Panc1 (cell line): Measurements from ENCODE around the gene CAST. TPM values are rescaled to one million over a fixed set of nuclear protein-coding genes. Genes with fewer than 3 reads are reported as not detected.

Source experiments
- ATAC-seq: fragments of 200-7000 bp; cut with Tn5 transposase; 2 replicates; pipeline ENCODE4 v1.9.1; 2020; ENCODE audit warnings: mild to moderate bottlenecking, moderate library complexity
- BruUV-seq: library from RNA; stranded (reverse); fragments of 400-500 nt; replicated peaks from 2 replicates; lab custom pipeline; 2021; lab: Mats Ljungman, UMichigan
- CTCF ChIA-PET: fragments of 300-600 bp; sonication (Branson Sonifier 250); formaldehyde crosslinking; loops from one replicate; lab custom pipeline; 2022; ENCODE audit warnings: antibody characterized with exemption; lab: Charles Lee
- POLR2A ChIA-PET: fragments of 300-600 bp; sonication (Branson Sonifier 250); formaldehyde crosslinking; loops from one replicate; lab custom pipeline; 2022; ENCODE audit warnings: antibody characterized with exemption; lab: Charles Lee
- DNase-seq: peaks from one replicate; pipeline ENCODE4 v3.0.0-alpha.2; 2010; ENCODE audit warnings: low read depth, low spot score
- H3K27ac ChIP-seq: 2 replicates; pipeline ENCODE4 v1.5.1; 2011; ENCODE audit warnings: mild to moderate bottlenecking, low read length, inconsistent platforms
- H3K27me3 ChIP-seq: fragments of 200-500 bp; sonication (Bioruptor generic); 2 replicates; pipeline ENCODE4 v1.6.0; 2014; ENCODE audit warnings: low read length, inconsistent platforms; ENCODE audit not compliant: control insufficient read depth, insufficient read depth
- H3K36me3 ChIP-seq: fragments of 200-500 bp; sonication (Bioruptor generic); 2 replicates; pipeline ENCODE4 v1.5.1; 2014; ENCODE audit warnings: inconsistent platforms, mild to moderate bottlenecking, low read length, moderate library complexity; ENCODE audit not compliant: control insufficient read depth, insufficient read depth
- H3K4me1 ChIP-seq: 2 replicates; pipeline ENCODE4 v1.5.1; 2011; ENCODE audit warnings: inconsistent platforms, mild to moderate bottlenecking, low read length, moderate library complexity; ENCODE audit not compliant: control insufficient read depth, insufficient read depth
- H3K4me3 ChIP-seq, 2 experiments: 2 replicates each; pipeline ENCODE4 v1.5.1; 2011 to 2012; ENCODE audit warnings: low read depth in 2 of 2, low read length in 2 of 2, mild to moderate bottlenecking in 2 of 2, inconsistent platforms in 1 of 2, moderate library complexity in 1 of 2
- H3K9me3 ChIP-seq: fragments of 200-500 bp; sonication (Bioruptor generic); 2 replicates; pipeline ENCODE4 v1.5.1; 2014; ENCODE audit warnings: low read depth, mild to moderate bottlenecking, inconsistent platforms, low read length, moderate library complexity; ENCODE audit not compliant: control insufficient read depth, insufficient read depth
- POLR2AphosphoS5 ChIP-seq: IDR thresholded peaks from 2 replicates; pipeline ENCODE4 v1.6.1; 2012; ENCODE audit warnings: mild to moderate bottlenecking, low read depth, low read length, moderate library complexity
- SIN3A ChIP-seq: IDR thresholded peaks from 2 replicates; pipeline ENCODE4 v1.6.1; 2012; ENCODE audit warnings: low read depth, mild to moderate bottlenecking, low read length, moderate library complexity, borderline replicate concordance; ENCODE audit not compliant: insufficient read depth
- TCF7L2 ChIP-seq: IDR thresholded peaks from 2 replicates; pipeline ENCODE4 v1.6.1; 2011; ENCODE audit warnings: mild to moderate bottlenecking, low read depth, low read length, inconsistent platforms
- in situ Hi-C: cut with HindIII; loops from 2 replicates; pipeline ENCODE4 v1.10.0; 2016; ENCODE audit warnings: low sequenced_read_pairs, low pct_unique_long_range_greater_than_20kb
- intact Hi-C: fragments of 100-400 bp; cut with micrococcal nuclease; formaldehyde crosslinking; loops from one replicate; pipeline ENCODE4 v1.10.0; 2022; ENCODE audit not compliant: unreplicated experiment
- total RNA-seq: library from RNA; stranded (reverse); gene quantifications from one replicate; pipeline ENCODE4 v1.2.1, GENCODE V29; 2021; ENCODE audit not compliant: unreplicated experiment
- TF ChIP-seq, protein P1 (sequence below), 2 experiments: IDR thresholded peaks; 2 replicates each; pipeline ENCODE4 v1.6.1; 2011 to 2012; ENCODE audit warnings: low read depth in 2 of 2, control low read depth in 1 of 2, low read length in 1 of 2, mild to moderate bottlenecking in 1 of 2, moderate library complexity in 1 of 2; ENCODE audit not compliant: insufficient read depth in 1 of 2
- TF ChIP-seq, protein P2 (sequence below): fragments of 450-650 bp; IDR thresholded peaks from 2 replicates; pipeline ENCODE4 v1.5.1; 2017; ENCODE audit warnings: mild to moderate bottlenecking

CAST gene
- total RNA-seq, 1 experiment from 2014 or later, result 212 TPM

DNA sequence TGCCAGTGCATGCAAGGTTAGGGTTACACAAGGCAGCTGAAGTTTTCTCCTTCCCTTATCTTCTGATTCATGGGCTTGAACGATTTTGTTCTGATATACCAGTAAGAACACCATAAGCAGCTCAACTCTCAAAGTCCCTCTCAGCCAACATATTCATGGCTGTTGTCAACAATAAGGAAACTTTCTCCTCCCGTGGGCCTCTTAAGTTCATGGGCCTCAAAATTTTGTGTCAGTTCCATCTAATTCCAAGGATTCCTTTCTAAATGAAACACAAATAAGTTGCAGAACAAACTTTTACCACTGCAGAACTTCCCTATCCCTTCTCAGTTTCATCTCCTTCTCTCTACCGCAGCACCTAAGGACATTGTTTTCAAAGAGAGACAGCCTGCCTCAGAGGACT is 23.6 kb upstream of the CAST start:
- TF ChIP-seq, protein P1, sequence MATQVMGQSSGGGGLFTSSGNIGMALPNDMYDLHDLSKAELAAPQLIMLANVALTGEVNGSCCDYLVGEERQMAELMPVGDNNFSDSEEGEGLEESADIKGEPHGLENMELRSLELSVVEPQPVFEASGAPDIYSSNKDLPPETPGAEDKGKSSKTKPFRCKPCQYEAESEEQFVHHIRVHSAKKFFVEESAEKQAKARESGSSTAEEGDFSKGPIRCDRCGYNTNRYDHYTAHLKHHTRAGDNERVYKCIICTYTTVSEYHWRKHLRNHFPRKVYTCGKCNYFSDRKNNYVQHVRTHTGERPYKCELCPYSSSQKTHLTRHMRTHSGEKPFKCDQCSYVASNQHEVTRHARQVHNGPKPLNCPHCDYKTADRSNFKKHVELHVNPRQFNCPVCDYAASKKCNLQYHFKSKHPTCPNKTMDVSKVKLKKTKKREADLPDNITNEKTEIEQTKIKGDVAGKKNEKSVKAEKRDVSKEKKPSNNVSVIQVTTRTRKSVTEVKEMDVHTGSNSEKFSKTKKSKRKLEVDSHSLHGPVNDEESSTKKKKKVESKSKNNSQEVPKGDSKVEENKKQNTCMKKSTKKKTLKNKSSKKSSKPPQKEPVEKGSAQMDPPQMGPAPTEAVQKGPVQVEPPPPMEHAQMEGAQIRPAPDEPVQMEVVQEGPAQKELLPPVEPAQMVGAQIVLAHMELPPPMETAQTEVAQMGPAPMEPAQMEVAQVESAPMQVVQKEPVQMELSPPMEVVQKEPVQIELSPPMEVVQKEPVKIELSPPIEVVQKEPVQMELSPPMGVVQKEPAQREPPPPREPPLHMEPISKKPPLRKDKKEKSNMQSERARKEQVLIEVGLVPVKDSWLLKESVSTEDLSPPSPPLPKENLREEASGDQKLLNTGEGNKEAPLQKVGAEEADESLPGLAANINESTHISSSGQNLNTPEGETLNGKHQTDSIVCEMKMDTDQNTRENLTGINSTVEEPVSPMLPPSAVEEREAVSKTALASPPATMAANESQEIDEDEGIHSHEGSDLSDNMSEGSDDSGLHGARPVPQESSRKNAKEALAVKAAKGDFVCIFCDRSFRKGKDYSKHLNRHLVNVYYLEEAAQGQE (IDR thresholded peaks at IDR 0.05; ENCODE audit: insufficient read depth in 1 of 2, low read depth in 2 of 2, low read length in 1 of 2), result no peak
- TF ChIP-seq TCF7L2 (no peak), SIN3A (no peak), POLR2AphosphoS5 (no peak)
- TF ChIP-seq, protein P2, sequence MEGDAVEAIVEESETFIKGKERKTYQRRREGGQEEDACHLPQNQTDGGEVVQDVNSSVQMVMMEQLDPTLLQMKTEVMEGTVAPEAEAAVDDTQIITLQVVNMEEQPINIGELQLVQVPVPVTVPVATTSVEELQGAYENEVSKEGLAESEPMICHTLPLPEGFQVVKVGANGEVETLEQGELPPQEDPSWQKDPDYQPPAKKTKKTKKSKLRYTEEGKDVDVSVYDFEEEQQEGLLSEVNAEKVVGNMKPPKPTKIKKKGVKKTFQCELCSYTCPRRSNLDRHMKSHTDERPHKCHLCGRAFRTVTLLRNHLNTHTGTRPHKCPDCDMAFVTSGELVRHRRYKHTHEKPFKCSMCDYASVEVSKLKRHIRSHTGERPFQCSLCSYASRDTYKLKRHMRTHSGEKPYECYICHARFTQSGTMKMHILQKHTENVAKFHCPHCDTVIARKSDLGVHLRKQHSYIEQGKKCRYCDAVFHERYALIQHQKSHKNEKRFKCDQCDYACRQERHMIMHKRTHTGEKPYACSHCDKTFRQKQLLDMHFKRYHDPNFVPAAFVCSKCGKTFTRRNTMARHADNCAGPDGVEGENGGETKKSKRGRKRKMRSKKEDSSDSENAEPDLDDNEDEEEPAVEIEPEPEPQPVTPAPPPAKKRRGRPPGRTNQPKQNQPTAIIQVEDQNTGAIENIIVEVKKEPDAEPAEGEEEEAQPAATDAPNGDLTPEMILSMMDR, result no peak
- ATAC-seq (no peak), DNase-seq (no peak)
- H3K27me3 ChIP-seq, result peaks cover 8% of the 10 kb centered on the region
- ChIA-PET CTCF (no interaction called here), POLR2A (no interaction called here)
- no peak overlapping the region for H3K4me3 ChIP-seq
- H3K27ac ChIP-seq, result no peak overlapping the region
- no peaks in the 10 kb centered on the region for H3K4me1 ChIP-seq
- no peaks in the 10 kb centered on the region for H3K36me3 ChIP-seq
- H3K9me3 ChIP-seq, result no peaks in the 10 kb centered on the region
- BruUV-seq, result no TSS peak
- in situ Hi-C loops (no loop called here), intact Hi-C loops (no loop called here)

DNA sequence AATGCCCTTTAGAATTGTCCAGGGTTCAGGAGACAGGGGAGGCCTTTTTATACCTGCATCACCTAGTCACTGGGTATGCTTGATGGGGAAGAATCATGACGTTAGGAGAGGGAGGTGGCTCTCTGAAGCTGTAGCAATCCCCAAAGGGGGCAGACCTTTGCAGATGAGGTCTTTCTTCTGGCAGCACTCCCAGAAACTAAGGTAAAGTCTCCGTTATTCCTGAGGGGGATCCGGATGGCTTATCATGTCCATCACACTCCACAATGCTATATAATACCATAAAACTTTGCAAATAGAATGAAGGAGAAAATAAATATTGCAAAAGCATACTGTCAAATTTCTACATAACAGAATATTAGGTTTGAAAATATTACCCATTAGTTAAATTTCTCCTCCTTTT is 21.5 kb upstream of the CAST start:
- intact Hi-C loops (no loop called here), in situ Hi-C loops (no loop called here)
- Histone ChIP-seq H3K4me1 (no peaks in the 10 kb centered on the region), H3K9me3 (no peaks in the 10 kb centered on the region), H3K27ac (no peak overlapping the region), H3K27me3 (peaks cover under 1% of the 10 kb centered on the region; the same call in 1 of the 2 replicates), H3K4me3 (no peak overlapping the region), H3K36me3 (no peaks in the 10 kb centered on the region)
- ChIA-PET CTCF (no interaction called here), POLR2A (interaction anchor here (0.6 kb wide), 1 partner anchor 806 kb away, joined by 3 read pairs; no protein-coding TSS in a partner anchor)
- no TSS peak for BruUV-seq
- ATAC-seq, result no peak
- no peak for DNase-seq
- TF ChIP-seq, protein P1 (IDR thresholded peaks at IDR 0.05; ENCODE audit: insufficient read depth in 1 of 2, low read depth in 2 of 2, low read length in 1 of 2), result no peak
- TF ChIP-seq SIN3A, result no peak
- TF ChIP-seq POLR2AphosphoS5, result no peak
- TF ChIP-seq, protein P2, result no peak
- TF ChIP-seq TCF7L2, result no peak
